DMS 273 treated with DMSO at 0.1 percent for 48 hours (cell line): Measurements from ENCODE around the gene SPARCL1.
"Not testable (repeated sequence)": the region's sequence is repeated elsewhere in the genome, so short reads cannot be mapped to it uniquely, and the experiment has no call there.

Experiments
- DNase-seq: peaks from one replicate; lab custom pipeline; 2025; lab: John Stamatoyannopoulos, UW

The SPARCL1 gene

GRCh38 chr4:87499403-87500091 is 29.6 kb downstream of the SPARCL1 start:
- DNase-seq: no peak

DNA sequence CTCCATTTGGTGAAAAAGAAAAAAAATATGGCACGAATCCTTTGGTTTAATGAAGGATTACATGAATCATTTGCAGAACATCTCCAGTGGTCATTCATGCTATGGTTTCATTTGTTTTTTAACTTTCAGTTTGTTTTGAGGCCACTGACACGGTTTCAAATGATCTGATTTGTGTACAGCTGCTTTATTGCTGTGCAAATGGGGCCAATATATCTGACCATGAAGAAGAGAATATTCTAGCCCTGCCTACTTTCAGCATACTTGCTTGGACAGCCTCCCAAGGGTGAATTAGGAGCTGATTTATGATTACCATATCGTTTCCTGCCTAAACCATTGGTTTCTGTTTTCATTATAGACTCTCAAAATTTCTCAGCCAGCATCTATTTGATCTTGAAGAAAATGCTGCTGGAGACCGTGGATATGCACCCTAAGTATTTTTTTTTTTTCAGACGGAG is 30.7 kb downstream of the SPARCL1 start:
- no peak for DNase-seq

DNA sequence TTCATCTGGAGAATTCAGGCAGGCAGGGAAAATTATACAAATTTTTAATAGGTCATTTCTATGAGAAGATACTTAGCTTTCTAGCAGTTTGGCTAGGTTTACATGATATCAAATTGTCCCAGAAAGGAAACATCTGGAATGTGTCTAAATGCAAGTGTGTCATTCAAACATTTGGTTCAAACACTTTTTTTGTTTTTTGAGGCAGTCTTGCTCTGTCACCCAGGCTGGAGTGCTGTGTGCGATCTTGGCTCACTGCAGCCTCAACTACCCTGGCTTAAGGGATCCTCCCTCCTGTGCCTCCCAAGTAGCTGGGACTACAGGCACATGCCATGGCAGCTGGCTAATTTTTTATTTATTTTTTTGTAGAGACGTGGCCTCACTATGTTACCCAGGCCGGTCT is 31.6 kb downstream of the SPARCL1 start:
- DNase-seq: no peak

- DNase-seq: no peak
Observed at GRCh38 chr4:87497159-87497558, 32.0 kb downstream of the SPARCL1 start.

DNA sequence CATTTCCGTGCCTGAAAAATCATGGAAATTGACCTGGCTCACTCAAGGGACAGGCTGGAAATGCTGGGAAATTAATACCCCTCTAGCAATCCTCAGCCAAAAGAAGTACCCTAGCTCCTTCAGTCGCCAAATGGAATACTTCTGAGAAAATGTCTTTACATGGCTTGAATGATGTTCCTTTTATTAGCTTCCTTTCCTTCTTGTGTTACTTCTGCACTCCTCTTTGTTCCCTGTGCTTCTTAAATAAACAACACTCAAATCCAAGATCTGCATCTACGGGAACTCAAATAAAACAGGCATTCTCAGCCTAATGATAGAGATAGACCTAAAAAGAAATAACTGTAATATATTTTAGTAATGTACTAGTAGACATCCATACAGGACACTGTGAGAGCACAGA is 36.1 kb downstream of the SPARCL1 start:
- DNase-seq: no peak

DNA sequence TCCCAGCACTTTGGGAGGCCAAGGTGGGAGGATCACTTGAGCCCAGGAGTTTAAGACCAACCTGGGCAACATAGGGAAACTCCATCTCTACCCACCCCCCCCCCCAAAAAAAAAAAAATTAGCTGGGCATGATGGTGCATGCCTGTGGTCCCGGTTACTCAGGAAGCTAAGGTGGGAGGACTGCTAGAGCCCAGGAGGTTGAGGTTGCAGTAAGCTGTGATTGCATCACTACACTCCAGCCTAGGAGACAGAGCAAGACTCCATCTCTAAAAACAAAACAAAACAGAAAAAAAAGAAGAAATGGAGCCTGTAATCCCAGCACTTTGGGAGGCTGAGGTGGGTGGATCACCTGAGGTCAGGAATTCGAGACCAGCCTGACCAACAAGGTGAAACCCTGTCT is 37.3 kb downstream of the SPARCL1 start:
- not testable (repeated sequence) for DNase-seq

DNA sequence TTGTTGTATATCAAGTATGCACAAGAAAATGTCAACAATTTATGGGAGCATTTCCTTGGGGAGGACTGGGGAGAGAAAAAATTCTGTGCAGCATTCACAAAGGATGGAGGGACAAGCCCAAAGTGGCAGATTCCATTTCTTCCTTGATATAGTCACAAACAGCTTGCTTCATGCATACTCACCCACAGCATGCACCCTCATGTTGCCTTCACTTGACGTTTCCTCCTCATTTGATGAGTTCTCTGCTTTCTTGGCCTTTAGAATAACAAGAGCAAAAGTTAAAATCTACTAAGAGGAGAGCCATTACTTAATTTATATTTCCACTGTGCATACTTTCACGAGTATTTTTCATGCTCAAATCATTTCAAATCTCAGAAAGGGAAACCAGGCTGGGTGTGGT is 37.7 kb downstream of the SPARCL1 start:
- DNase-seq: no peak

DNA sequence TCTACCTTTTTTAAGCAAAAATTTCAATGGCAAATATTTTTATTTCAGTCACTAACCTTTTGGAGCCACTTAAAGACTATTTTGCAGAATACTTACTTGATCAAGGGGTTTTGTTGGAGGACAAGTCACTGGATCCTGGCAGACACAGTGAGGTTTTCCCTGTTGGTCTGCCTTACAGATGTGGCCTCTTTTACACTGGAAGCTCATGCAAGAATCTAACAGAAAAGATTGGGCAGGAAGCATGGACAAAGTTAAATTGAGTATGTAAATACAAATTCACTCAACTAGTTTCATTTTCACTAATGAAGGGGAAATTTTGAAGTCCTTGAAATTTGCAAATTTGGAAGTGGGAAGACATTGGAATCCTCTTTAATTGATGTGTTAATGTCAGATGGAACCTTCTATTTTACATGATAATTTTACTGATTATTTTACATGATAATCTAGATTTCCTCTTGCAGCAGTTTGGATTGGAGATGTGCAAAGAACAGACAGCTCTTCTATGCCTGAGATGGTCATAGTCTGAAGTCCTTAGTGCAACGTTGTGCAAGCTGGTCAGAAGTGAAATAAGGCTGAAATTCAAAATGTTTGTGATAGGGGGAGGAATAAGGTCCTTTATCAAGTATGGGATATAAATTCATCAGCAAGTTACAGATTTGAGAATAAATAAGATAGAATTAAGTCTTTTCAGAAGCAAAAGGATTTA is 38.4 kb downstream of the SPARCL1 start:
- DNase-seq: no peak

DNA sequence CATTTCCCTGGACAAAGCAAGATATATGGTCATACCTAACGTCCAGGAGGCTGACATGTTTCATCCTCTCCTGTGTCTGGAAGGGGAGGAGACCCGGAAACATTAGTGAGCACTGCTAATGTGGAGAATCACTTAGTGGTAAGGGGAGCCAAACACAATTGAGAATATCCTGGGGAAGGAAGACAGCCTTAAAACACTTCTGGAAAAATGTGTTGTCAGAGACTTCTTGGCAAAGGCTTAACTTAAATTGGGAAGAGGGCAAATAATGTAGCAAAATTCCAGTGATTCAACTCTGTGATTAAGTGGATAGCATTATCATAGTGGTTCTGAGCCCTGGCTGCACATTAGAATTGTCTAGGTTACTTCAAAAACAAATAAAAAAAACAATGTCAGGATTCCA is 39.5 kb downstream of the SPARCL1 start:
- DNase-seq: no peak

GRCh38 chr4:87488666-87489065 is 40.5 kb downstream of the SPARCL1 start:
- not testable (repeated sequence) for DNase-seq

DNA sequence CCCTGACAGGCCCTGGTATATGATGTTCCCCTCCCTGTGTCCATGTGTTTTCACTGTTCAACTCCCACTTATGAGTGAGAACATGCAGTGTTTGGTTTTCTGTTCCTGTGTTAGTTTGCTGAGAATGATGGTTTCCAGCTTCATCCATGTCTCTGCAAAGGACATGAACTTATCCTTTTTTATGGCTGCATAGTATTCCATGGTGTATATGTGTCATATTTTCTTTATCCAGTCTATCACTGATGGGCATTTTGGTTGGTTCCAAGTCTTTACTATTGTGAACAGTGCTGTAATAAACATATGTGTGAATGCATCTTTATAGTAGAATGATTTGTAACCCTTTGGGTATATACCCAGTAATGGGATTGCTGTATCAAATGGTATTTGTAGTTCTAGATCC is 45.9 kb downstream of the SPARCL1 start:
- not testable (repeated sequence) for DNase-seq

GRCh38 chr4:87481377-87481776 is 47.8 kb downstream of the SPARCL1 start:
- DNase-seq: no peak

- no peak for DNase-seq
Observed at GRCh38 chr4:87478732-87479250, 50.4 kb downstream of the SPARCL1 start.

DNA sequence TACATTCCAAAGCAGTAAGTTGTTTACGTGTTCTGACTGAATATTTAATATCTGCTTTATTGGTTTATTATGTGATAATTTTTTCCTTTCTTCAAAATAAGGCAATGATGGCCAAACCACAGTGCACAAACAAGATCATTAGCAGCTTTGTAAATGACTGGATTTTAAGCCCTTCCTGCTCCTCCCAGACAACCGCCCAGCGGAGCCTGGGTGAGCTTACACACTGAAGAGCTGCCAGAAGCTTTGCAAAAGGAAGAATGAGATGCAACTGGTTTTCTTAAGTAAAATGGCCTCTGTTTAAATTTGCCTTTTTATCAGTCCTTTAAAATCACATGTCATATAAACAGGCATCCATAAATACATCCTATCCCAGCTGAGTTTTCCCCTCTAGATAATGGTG is 52.2 kb downstream of the SPARCL1 start:
- DNase-seq: no peak

- DNase-seq: no peak
Observed at GRCh38 chr4:87469390-87469789, 59.8 kb downstream of the SPARCL1 start.

DNA sequence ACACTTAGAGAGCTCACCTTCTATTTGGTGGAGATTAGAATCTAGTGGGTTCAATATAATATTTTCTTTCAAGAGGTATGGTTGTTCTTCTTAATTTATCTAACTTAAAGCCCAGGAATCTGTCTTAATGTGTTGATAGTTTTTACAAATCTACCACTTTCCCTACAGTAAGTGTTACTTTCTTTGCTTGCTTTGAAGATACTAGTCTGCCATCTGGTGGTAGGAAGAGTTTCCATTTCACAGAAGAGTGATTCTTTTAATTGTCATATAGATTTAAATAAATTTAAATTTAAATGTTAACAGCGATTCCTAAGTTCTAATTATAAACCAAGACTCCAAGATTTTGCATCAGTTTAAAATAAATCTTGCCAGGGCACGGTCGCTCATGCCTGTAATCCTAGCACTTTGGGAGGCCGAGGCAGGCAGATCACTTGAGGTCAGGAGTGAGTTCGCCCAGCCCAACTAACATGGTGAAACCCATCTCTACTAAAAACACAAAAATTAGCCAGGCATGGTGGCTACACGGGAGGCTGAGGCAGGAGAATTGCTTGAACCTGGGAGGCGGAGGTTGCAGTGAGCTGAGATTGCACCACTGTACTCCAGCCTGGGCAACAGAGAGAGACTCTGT is 63.3 kb downstream of the SPARCL1 start:
- no peak for DNase-seq

DNA sequence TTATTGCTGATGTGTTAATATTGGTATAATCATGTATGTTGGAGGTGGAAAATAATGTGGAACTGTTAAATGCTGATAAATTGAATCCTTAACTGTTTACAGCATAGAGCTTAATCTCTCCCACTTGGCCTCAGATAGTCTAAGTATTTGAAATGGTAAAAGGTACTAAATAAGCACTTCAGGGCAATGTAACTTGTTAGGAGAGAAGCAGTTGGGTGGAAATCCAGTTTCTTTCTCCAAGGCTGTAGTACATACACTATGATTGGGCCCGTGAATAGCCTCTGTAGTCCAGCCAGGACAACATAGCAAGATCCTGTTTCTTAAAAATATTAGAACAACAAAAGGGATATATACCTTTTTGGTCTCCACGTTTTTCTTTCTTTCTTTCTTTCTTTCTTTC is 67.1 kb downstream of the SPARCL1 start:
- no peak for DNase-seq

DNA sequence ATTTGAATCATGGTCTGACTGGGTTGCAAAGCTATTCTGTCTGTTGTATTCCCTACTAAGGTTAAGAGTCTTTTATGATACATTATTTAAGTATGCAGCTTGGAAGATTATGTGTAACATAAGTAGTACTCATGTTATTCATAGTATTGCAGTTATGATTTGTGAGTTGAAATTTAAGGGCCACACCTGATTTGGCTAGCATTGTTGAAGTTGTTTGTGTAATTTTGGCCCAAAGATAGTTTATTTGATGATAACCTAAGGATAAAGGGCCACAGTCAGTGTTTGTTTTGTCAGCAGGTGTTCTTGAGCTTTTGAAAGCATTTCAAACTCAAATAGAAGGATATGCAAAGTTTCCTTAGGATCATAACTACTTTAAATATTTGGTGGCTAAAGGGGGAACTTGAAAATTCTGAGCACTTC is 67.9 kb downstream of the SPARCL1 start:
- DNase-seq: no peak

GRCh38 chr4:87458913-87459312 is 70.3 kb downstream of the SPARCL1 start:
- no peak for DNase-seq

GRCh38 chr4:87451537-87451936 is 77.6 kb downstream of the SPARCL1 start:
- no peak for DNase-seq

- not testable (repeated sequence) for DNase-seq
Observed at GRCh38 chr4:87446375-87446774, 82.8 kb downstream of the SPARCL1 start.

DNA sequence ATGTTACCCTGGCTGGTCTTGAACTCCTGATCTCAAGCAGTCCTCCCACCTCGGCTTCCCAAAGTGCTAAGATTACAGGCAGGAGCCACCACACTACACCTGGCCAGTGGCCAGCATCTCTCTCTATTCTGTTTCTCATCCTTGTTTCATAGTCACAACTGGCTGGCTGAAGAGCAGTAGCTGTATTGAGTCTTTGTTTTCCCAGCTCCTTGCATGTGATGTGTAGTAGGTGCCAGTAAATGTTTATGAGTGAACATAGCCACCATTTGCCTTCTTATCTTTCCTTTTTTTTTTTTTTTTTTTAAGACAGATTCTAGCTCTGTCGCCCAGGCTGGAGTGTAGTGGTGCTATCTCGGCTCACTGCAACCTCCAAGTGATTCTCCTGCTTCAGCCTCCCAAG is 83.2 kb downstream of the SPARCL1 start:
- no peak for DNase-seq

DNA sequence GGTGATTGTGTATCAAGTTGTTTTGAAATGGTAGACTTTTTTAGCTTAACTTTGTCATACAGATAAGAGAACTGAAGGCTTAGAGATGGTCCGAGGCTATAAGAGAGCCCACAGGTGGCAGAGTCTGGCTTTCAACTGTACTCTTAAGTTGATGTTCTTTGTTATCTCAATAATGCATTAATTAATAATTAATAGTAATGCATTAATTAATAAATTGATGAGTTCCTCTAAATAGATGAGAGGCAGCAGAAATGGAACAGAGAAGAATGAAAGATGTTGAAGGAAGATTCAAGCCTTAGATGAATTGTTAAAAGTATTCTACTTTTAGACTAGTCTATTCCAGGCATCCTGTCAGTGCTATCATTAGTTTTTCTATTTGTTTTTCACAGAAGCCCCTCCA is 84.4 kb downstream of the SPARCL1 start:
- DNase-seq: no peak
